HFFc6 (cell line): Measurements from ENCODE around the gene UBR4. TPM values are rescaled to one million over a fixed set of nuclear protein-coding genes. Genes with fewer than 3 reads are reported as not detected.

Experiments
- DNase-seq: peaks from one replicate; pipeline ENCODE4 v3.0.0-alpha.2; 2018
- H3K27ac Mint-ChIP-seq: 2 replicates; pipeline ENCODE4 v1.8.0; 2020; ENCODE audit warnings: mild to moderate bottlenecking, mixed read lengths
- H3K27me3 Mint-ChIP-seq: 2 replicates; pipeline ENCODE4 v1.8.0; 2021; ENCODE audit warnings: mild to moderate bottlenecking, moderate library complexity, mixed read lengths; ENCODE audit not compliant: insufficient read depth
- H3K36me3 Mint-ChIP-seq: 2 replicates; pipeline ENCODE4 v1.8.0; 2021; ENCODE audit warnings: low read depth, mixed read lengths
- H3K4me1 Mint-ChIP-seq: 2 replicates; pipeline ENCODE4 v1.8.0; 2020; ENCODE audit warnings: low read depth, mixed read lengths
- H3K4me3 Mint-ChIP-seq: 2 replicates; pipeline ENCODE4 v1.8.0; 2020; ENCODE audit warnings: mild to moderate bottlenecking, moderate library complexity, mixed read lengths
- H3K9me3 Mint-ChIP-seq: 2 replicates; pipeline ENCODE4 v1.8.0; 2020; ENCODE audit warnings: mild to moderate bottlenecking, mixed read lengths
- total RNA-seq, 6 experiments: library from RNA; stranded (reverse); fragmentation: NEBNext Ultra II Directional; extraction: Animal tissue kit (Norgen Biotek cat#: 25700); gene quantifications; 2 replicates in 1 of 6; 3 replicates in 5 of 6; pipeline ENCODE4 v1.2.3, GENCODE V29; 2021
- TF ChIP-seq, protein P1 (sequence below): fragments of 200-600 bp; sonication (generic); IDR thresholded peaks from 2 replicates; pipeline ENCODE4 v1.5.0; 2021; ENCODE audit warnings: antibody characterized with exemption, mild to moderate bottlenecking

The UBR4 gene
- total RNA-seq, 6 experiments from 2014 or later = 74.2 to 116 (median 88.6) TPM

DNA sequence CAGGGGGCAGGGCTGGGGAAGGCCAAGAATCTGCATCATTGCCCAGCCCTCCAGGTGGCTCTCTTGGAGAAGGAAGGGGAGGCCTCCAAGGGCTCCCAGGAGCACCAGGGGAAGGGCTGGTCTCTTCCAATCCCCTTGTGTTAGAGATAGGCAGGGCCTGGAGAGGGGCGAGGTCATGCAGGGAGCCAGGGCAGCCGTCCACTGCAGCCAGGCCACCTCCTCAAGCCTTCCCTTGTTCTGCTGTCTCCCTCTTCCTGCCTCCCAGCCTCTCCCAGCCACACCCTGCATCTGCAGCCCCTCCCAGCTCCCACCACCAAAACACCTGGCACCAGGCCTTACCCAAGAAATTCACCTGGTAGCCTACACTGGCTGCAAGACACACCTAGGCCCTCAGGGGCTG, 148.3 kb downstream of the UBR4 start:
- no peak for DNase-seq
- Mint-ChIP-seq H3K4me3 (no peak overlapping the region), H3K27me3 (peaks cover 7% of the 10 kb centered on the region), H3K4me1 (0 out of 2 replicates have a peak, but pooled peaks cover 4% of the 10 kb centered on the region), H3K9me3 (peaks cover 8% of the 10 kb centered on the region), H3K36me3 (peaks cover 7% of the 10 kb centered on the region), H3K27ac (no peak overlapping the region)
- TF ChIP-seq, protein P1, sequence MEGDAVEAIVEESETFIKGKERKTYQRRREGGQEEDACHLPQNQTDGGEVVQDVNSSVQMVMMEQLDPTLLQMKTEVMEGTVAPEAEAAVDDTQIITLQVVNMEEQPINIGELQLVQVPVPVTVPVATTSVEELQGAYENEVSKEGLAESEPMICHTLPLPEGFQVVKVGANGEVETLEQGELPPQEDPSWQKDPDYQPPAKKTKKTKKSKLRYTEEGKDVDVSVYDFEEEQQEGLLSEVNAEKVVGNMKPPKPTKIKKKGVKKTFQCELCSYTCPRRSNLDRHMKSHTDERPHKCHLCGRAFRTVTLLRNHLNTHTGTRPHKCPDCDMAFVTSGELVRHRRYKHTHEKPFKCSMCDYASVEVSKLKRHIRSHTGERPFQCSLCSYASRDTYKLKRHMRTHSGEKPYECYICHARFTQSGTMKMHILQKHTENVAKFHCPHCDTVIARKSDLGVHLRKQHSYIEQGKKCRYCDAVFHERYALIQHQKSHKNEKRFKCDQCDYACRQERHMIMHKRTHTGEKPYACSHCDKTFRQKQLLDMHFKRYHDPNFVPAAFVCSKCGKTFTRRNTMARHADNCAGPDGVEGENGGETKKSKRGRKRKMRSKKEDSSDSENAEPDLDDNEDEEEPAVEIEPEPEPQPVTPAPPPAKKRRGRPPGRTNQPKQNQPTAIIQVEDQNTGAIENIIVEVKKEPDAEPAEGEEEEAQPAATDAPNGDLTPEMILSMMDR = no peak

DNA sequence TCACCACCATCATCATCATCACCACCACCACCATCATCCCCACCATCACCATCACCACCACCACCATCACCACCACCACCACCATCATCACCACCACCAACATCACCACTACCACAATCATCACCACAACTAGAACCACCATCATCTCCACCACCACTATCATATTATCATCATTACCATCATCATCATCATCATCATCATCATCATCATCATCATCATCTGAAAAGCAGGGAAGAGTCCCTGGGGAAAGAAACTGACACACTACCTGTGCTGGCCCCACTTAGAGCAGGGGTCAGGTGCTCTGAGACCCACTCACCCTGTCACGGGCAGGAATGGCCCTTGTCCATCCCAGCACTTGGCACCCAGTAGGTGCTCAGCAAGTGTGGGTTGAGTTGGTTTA, 148.7 kb downstream of the UBR4 start:
- Mint-ChIP-seq H3K27ac (no peak overlapping the region), H3K27me3 (peaks cover 10% of the 10 kb centered on the region), H3K36me3 (peaks cover 7% of the 10 kb centered on the region), H3K4me3 (no peak overlapping the region), H3K4me1 (no peaks in the 10 kb centered on the region), H3K9me3 (peaks cover 8% of the 10 kb centered on the region)
- DNase-seq = no peak
- TF ChIP-seq, protein P1 = no peak

DNA sequence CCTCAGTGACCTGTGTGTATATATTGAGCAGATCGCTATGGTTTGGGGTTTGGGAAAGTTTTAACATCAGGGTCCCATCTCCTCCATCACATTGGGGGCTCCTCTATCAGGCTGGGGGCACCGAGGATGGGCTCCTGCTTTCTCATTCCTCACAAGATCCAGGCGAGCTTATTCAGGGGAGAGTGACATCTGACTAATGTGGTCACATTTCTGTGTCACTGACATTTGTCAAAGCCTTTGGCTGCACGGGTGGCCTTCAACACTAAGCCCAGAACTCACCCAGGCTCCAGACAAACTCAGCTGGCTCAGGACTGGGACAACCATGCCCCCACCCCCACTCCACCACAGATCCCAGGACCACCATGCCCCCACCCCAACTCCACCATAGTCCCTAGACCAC, 150.3 kb downstream of the UBR4 start:
- DNase-seq = no peak
- peaks cover 8% of the 10 kb centered on the region for H3K9me3 Mint-ChIP-seq
- H3K4me3 Mint-ChIP-seq = no peak overlapping the region
- peaks cover 7% of the 10 kb centered on the region for H3K36me3 Mint-ChIP-seq
- no peaks in the 10 kb centered on the region for H3K4me1 Mint-ChIP-seq
- TF ChIP-seq, protein P1 = no peak
- H3K27ac Mint-ChIP-seq = no peak overlapping the region
- peaks cover 20% of the 10 kb centered on the region for H3K27me3 Mint-ChIP-seq

DNA sequence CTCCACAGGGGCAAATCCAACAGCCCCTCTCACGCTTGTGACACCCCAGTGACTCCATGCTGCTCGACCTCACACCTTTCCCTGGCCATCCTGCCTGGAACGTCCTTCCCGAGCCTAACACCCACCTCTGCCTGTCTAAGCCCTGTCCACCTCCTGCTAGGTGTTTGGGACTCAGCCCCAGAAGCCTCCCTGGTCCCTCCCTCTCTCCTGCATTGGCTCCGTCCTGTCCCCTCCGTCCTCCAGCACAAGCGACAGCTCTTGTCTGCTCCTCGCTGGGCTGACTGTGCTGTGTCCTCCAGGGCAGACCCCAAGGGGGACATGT, 151.6 kb downstream of the UBR4 start:
- no peak for DNase-seq
- Mint-ChIP-seq H3K36me3 (peaks cover 7% of the 10 kb centered on the region), H3K27ac (no peak overlapping the region), H3K4me3 (no peak overlapping the region), H3K9me3 (peaks cover 8% of the 10 kb centered on the region), H3K27me3 (peaks cover 28% of the 10 kb centered on the region), H3K4me1 (no peaks in the 10 kb centered on the region)
- TF ChIP-seq, protein P1 = no peak

DNA sequence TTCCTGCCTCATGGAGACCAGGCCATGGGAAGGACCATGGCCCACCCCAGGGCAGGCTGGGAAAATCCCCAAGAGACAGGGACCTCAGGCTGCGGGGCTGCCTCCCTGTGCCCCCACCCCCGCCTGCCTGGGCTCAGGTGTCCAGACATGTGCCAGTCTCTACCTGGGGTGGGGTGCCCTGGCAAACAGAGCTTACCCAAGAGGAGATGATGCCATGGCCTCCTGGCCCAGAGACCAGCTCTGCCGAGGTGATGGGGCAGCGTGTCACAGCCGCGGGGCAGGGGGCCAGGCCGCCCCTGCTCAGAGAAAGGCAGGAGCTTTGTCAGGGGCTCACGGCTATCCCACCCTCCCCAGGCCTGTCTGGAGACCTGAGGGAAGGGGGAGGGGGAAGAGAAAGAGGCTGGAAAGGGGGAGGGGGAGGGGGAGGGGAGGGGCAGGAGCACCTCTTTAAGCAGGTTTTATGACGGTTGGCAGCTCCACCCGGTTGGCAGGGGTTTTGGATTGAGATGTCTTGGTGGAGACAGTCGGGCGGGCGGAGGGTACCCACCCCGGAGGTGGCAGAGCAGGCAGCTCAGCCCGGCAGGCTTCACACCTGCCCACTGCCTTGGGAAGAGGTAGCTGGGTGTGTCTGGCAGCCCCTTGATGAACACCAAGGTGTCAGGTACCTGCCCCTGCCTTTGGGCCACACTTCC, 152.1 kb downstream of the UBR4 start:
- peaks cover 7% of the 10 kb centered on the region for H3K36me3 Mint-ChIP-seq
- H3K27me3 Mint-ChIP-seq = peaks cover 32% of the 10 kb centered on the region
- H3K4me1 Mint-ChIP-seq = no peaks in the 10 kb centered on the region; the same call in 1 of the 2 replicates
- H3K27ac Mint-ChIP-seq = no peak overlapping the region
- no peak for DNase-seq
- H3K4me3 Mint-ChIP-seq = no peak overlapping the region
- peaks cover 8% of the 10 kb centered on the region for H3K9me3 Mint-ChIP-seq
- TF ChIP-seq, protein P1 = no peak; the same call in 1 of the 2 replicates
